GM21526 (cell line): Measurements from ENCODE around the gene MZB1.
A peak's percentile ranks its signal among the peaks of the same experiment; 100 is the strongest.
"Not testable (repeated sequence)": the region's sequence is repeated elsewhere in the genome, so short reads cannot be mapped to it uniquely, and the experiment has no call there.

ENCODE experiments used
- ATAC-seq: cut with Tn5 transposase; IDR thresholded peaks from one replicate; pipeline ENCODE4 v1.9.1; 2021; ENCODE audit warnings: moderate library complexity; ENCODE audit not compliant: unreplicated experiment, low FRiP score

The MZB1 gene

GRCh38 chr5:139392678-139393496 is 3.2 kb upstream of the MZB1 start:
- ATAC-seq: peak; percentile 46

GRCh38 chr5:139392324-139392677 is 2.6 kb upstream of the MZB1 start:
- no peak for ATAC-seq

- ATAC-seq: no peak
Observed at GRCh38 chr5:139391570-139392323, 2.0 kb upstream of the MZB1 start.

GRCh38 chr5:139390639-139391569 is 1.2 kb upstream of the MZB1 start:
- ATAC-seq: no peak

GRCh38 chr5:139388198-139388821 is 1.4 kb downstream of the MZB1 start:
- no peak for ATAC-seq

GRCh38 chr5:139387611-139388197 is 2.0 kb downstream of the MZB1 start:
- no peak for ATAC-seq

- ATAC-seq: not testable (repeated sequence)
Observed at GRCh38 chr5:139386956-139387355, 2.8 kb downstream of the MZB1 start.

- ATAC-seq: no peak
Observed at GRCh38 chr5:139386050-139386438, 3.7 kb downstream of the MZB1 start.

GRCh38 chr5:139385061-139386049 is 4.4 kb downstream of the MZB1 start:
- ATAC-seq: no peak

GRCh38 chr5:139384591-139385051 is 5.1 kb downstream of the MZB1 start:
- ATAC-seq: no peak

GRCh38 chr5:139383993-139384590 is 5.6 kb downstream of the MZB1 start:
- ATAC-seq: no peak

GRCh38 chr5:139383275-139383992 is 6.3 kb downstream of the MZB1 start, which contains the start of gene SLC23A1:
Gene SLC23A1, minus strand, starts transcription at chr5:139383297. Its CDS starts 44 bp downstream, at chr5:139383253.
- ATAC-seq: no peak

GRCh38 chr5:139382807-139383206 is 6.9 kb downstream of the MZB1 start:
- ATAC-seq: no peak

GRCh38 chr5:139381837-139382761 is 7.6 kb downstream of the MZB1 start:
- ATAC-seq: no peak

- no peak for ATAC-seq
Observed at GRCh38 chr5:139379626-139380449, 9.9 kb downstream of the MZB1 start.

GRCh38 chr5:139378941-139379361 is 10.8 kb downstream of the MZB1 start:
- no peak for ATAC-seq
